Fibroblast of the aortic adventitia (primary cell): ENCODE data around the gene SNPH. TPM values are rescaled to one million over a fixed set of nuclear protein-coding genes. Genes with fewer than 3 reads are reported as not detected.

Source experiments
- DNase-seq: peaks from one replicate; pipeline ENCODE4 v3.0.0-alpha.2; 2010; ENCODE audit warnings: low read depth
- H3K4me3 ChIP-seq: 2 replicates; pipeline ENCODE4 v1.5.1; 2011; ENCODE audit warnings: low read depth, mild to moderate bottlenecking, control low read depth, low read length, moderate library complexity
- CTCF ChIP-seq: IDR thresholded peaks from 2 replicates; pipeline ENCODE4 v1.5.1; 2011; ENCODE audit warnings: mild to moderate bottlenecking, low read length, control low read depth, inconsistent platforms; ENCODE audit not compliant: insufficient read depth
- total RNA-seq: library from RNA; depleted of rRNA; stranded (reverse); fragments of >200 nt; gene quantifications from 2 replicates; pipeline ENCODE4 v1.2.3, GENCODE V29; 2012; ENCODE audit warnings: low replicate concordance

The SNPH gene
- total RNA-seq, 1 donor = 7.7 TPM

GRCh38 chr20:1265226-1265915 is 723 bp upstream of the SNPH start:
- no peak for DNase-seq
- H3K4me3 ChIP-seq = peak overlapping the region; percentile 74
- TF ChIP-seq CTCF = no peak

GRCh38 chr20:1265916-1266166 is 253 bp upstream of the SNPH start:
- peak overlapping the region; percentile 74 for H3K4me3 ChIP-seq
- no peak for TF ChIP-seq CTCF
- DNase-seq = no peak

GRCh38 chr20:1267161-1267560 is 1.1 kb downstream of the SNPH start:
- no peak for DNase-seq
- H3K4me3 ChIP-seq = peak overlapping the region; percentile 74
- TF ChIP-seq CTCF = no peak

GRCh38 chr20:1267809-1268374 is 1.8 kb downstream of the SNPH start:
- no peak overlapping the region for H3K4me3 ChIP-seq
- TF ChIP-seq CTCF = no peak
- DNase-seq = no peak

GRCh38 chr20:1269235-1269634 is 3.1 kb downstream of the SNPH start:
- no peak for TF ChIP-seq CTCF
- no peak for DNase-seq
- H3K4me3 ChIP-seq = no peak overlapping the region

GRCh38 chr20:1269850-1270249 is 3.8 kb downstream of the SNPH start:
- H3K4me3 ChIP-seq = no peak overlapping the region
- DNase-seq = no peak
- no peak for TF ChIP-seq CTCF
